ENCODE data around the gene DNAJC5. TPM values are rescaled to one million over a fixed set of nuclear protein-coding genes. Genes with fewer than 3 reads are reported as not detected.
A peak's percentile ranks its signal among the peaks of the same experiment; 100 is the strongest.
"Not testable (repeated sequence)": the region's sequence is repeated elsewhere in the genome, so short reads cannot be mapped to it uniquely, and the experiment has no call there.

DNAJC5 gene
- total RNA-seq, 1 donor from 2014 or later, result 42.8 TPM

- intact Hi-C loops (cut with micrococcal nuclease), result no loop called here
- no peak for DNase-seq
- H3K9me3 ChIP-seq (replicated peaks), result no peaks in the 10 kb centered on the region
- no peak overlapping the region for H3K27ac ChIP-seq (replicated peaks)
- TF ChIP-seq CTCF (IDR thresholded peaks at IDR 0.05; ENCODE audit: borderline replicate concordance), result no peak
- H3K36me3 ChIP-seq, result peaks cover 32% of the 10 kb centered on the region
- no peaks in the 10 kb centered on the region for H3K27me3 ChIP-seq (ENCODE audit: low read depth)
- H3K4me1 ChIP-seq, result peaks cover 24% of the 10 kb centered on the region
- H3K4me3 ChIP-seq, result no peak overlapping the region
Measured at GRCh38 chr20:63924241-63924640, 29.3 kb downstream of the DNAJC5 start.

- intact Hi-C loops (cut with micrococcal nuclease), result no loop called here
- Histone ChIP-seq H3K36me3 (peaks cover 52% of the 10 kb centered on the region), H3K9me3 (replicated peaks) (no peaks in the 10 kb centered on the region), H3K27me3 (ENCODE audit: low read depth) (no peaks in the 10 kb centered on the region), H3K4me3 (no peak overlapping the region), H3K4me1 (peaks cover 40% of the 10 kb centered on the region), H3K27ac (replicated peaks) (no peak overlapping the region)
- TF ChIP-seq CTCF (IDR thresholded peaks at IDR 0.05; ENCODE audit: borderline replicate concordance), result no peak
- no peak for DNase-seq
Measured at GRCh38 chr20:63926298-63926697, 31.4 kb downstream of the DNAJC5 start.

DNA sequence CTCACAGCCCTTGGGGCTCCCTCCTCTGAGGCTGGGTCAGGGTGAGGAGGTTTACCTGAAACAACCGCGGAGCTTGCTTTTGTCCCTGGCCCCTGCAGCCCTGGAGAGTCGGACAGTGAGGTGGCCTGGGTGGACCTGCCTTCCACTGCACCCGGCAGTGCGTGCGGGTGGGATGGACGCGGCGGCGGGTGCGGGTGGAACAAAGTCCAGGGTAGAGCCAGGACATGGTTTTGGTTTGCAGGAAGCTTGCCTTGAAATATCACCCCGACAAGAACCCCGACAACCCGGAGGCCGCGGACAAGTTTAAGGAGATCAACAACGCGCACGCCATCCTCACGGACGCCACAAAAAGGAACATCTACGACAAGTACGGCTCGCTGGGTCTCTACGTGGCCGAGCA, 34.1 kb downstream of the DNAJC5 start:
- TF ChIP-seq CTCF (IDR thresholded peaks at IDR 0.05; ENCODE audit: borderline replicate concordance), result no peak
- Histone ChIP-seq H3K9me3 (replicated peaks) (no peaks in the 10 kb centered on the region), H3K4me3 (no peak overlapping the region), H3K36me3 (peaks cover 62% of the 10 kb centered on the region), H3K27ac (replicated peaks) (no peak overlapping the region), H3K4me1 (peaks cover 55% of the 10 kb centered on the region), H3K27me3 (ENCODE audit: low read depth) (no peaks in the 10 kb centered on the region)
- no peak for DNase-seq
- intact Hi-C loops (cut with micrococcal nuclease), result no loop called here

GRCh38 chr20:63929473-63929883, 34.6 kb downstream of the DNAJC5 start:
- peaks cover 59% of the 10 kb centered on the region for H3K4me1 ChIP-seq
- DNase-seq; H3K9me3 ChIP-seq (replicated peaks); H3K4me3 ChIP-seq; intact Hi-C loops (cut with micrococcal nuclease); H3K27me3 ChIP-seq (ENCODE audit: low read depth); H3K27ac ChIP-seq (replicated peaks): not testable (repeated sequence)
- H3K36me3 ChIP-seq, result peaks cover 63% of the 10 kb centered on the region

DNA sequence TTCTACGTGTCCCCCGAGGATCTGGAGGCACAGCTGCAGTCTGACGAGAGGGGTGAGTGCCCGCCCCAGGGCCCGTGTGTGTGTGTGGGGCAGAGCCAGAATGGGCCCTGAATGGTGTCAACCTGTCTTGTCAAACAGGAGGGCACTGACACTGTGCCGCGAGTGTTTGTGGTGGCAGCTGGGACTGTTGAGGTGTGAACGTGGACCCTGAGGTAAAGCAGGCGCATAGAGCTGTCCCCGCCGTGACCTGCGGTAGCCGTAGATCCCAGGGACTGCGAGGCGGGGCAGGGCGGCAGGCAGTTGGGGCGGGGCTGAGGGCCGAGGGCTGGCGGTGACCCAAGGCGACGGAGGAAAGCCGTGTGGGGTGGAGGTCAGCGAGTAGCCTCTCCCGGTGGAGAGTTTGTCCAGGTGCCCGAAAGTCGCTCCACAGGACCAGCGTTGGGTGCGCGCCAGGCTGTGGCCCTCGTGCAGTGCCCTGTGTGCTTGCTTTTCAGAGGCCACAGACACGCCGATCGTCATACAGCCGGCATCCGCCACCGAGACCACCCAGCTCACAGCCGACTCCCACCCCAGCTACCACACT, 36.1 kb downstream of the DNAJC5 start:
- H3K4me3 ChIP-seq, result peak overlapping the region; percentile 11
- H3K4me1 ChIP-seq, result peaks cover 62% of the 10 kb centered on the region
- no peak for TF ChIP-seq CTCF (IDR thresholded peaks at IDR 0.05; ENCODE audit: borderline replicate concordance)
- intact Hi-C loops (cut with micrococcal nuclease), result no loop called here
- DNase-seq, result peak; percentile 81
- H3K9me3 ChIP-seq (replicated peaks), result no peaks in the 10 kb centered on the region
- no peaks in the 10 kb centered on the region for H3K27me3 ChIP-seq (ENCODE audit: low read depth)
- peaks cover 79% of the 10 kb centered on the region for H3K36me3 ChIP-seq
- H3K27ac ChIP-seq (replicated peaks), result peak overlapping the region; percentile 83

DNA sequence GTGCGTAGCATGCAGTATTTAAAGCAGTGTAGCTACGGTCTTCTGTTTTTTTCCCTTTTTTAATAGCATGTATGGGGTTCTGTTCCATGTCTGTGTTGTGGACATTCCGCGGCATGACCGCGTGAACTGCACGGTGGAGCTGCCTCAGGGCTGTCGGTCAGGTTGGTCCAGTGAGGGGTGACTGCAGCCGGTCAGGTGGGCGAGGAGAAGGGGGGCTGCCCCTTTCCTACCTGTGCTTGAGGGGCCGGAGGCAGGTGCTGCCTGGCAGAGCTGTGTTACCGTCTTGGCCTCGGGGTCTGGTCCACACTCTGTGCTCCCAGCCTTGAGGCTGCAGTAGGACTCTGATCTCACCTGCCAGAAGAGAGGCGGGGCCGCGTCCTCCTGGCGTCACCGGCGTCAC, 36.8 kb downstream of the DNAJC5 start:
- peak overlapping the region; percentile 83 for H3K27ac ChIP-seq (replicated peaks)

More for the DNA sequence above, 36.8 kb downstream of the DNAJC5 start:
- no peak for TF ChIP-seq CTCF (IDR thresholded peaks at IDR 0.05; ENCODE audit: borderline replicate concordance)
- H3K36me3 ChIP-seq, result peaks cover 73% of the 10 kb centered on the region
- H3K4me1 ChIP-seq, result peaks cover 57% of the 10 kb centered on the region
- no peak overlapping the region for H3K4me3 ChIP-seq
- no peaks in the 10 kb centered on the region for H3K9me3 ChIP-seq (replicated peaks)
- no peaks in the 10 kb centered on the region for H3K27me3 ChIP-seq (ENCODE audit: low read depth)
- intact Hi-C loops (cut with micrococcal nuclease), result no loop called here
- DNase-seq, result no peak

All from left ventricle myocardium inferior (tissue), 1 donor.